Liver (tissue), 9 donors: ENCODE data around the gene KDM5C. TPM values are rescaled to one million over a fixed set of nuclear protein-coding genes. Genes with fewer than 3 reads are reported as not detected.

Experiments used
- DNase-seq: peaks from one replicate; pipeline ENCODE4 v3.0.0-alpha.2; 2017; ENCODE audit warnings: low spot score
- H3K27ac ChIP-seq, 2 donors: one replicate each; pipeline ENCODE4 v1.7.0; 2013; ENCODE audit warnings: inconsistent platforms in 2 of 2, low read length in 2 of 2, control low read depth in 1 of 2, low read depth in 1 of 2, mild to moderate bottlenecking in 1 of 2
- H3K27me3 ChIP-seq, 4 donors: one replicate each; pipeline versions ENCODE4 v1.6.1 to v1.7.0; 2013; ENCODE audit warnings: low read length in 3 of 4, inconsistent platforms in 1 of 4, mild to moderate bottlenecking in 1 of 4, moderate library complexity in 1 of 4; ENCODE audit not compliant: control insufficient read depth in 4 of 4, insufficient read depth in 4 of 4
- H3K36me3 ChIP-seq, 4 donors: one replicate each; pipeline versions ENCODE4 v1.6.1 to v1.7.0; 2013; ENCODE audit warnings: low read length in 3 of 4, mild to moderate bottlenecking in 3 of 4, low read depth in 1 of 4, moderate library complexity in 1 of 4; ENCODE audit not compliant: control insufficient read depth in 4 of 4, insufficient read depth in 3 of 4
- H3K4me1 ChIP-seq, 4 donors: one replicate each; pipeline versions ENCODE4 v1.6.1 to v1.7.0; 2013; ENCODE audit warnings: low read length in 3 of 4, mild to moderate bottlenecking in 3 of 4, moderate library complexity in 1 of 4; ENCODE audit not compliant: control insufficient read depth in 4 of 4, insufficient read depth in 4 of 4
- H3K4me3 ChIP-seq, 3 donors: one replicate each; pipeline versions ENCODE4 v1.6.1 to v1.7.0; 2013; ENCODE audit warnings: low read length in 3 of 3, control low read depth in 1 of 3, low read depth in 1 of 3, mild to moderate bottlenecking in 1 of 3
- H3K9ac ChIP-seq, 2 donors: one replicate each; pipeline ENCODE4 v1.7.0; 2013; ENCODE audit warnings: low read length in 2 of 2, mild to moderate bottlenecking in 2 of 2, moderate library complexity in 2 of 2, control low read depth in 1 of 2, low read depth in 1 of 2
- H3K9me3 ChIP-seq, 4 donors: one replicate each; pipeline versions ENCODE4 v1.6.1 to v1.7.0; 2013; ENCODE audit warnings: low read length in 3 of 4; ENCODE audit not compliant: control insufficient read depth in 4 of 4
- ATF3 ChIP-seq: IDR thresholded peaks from 2 replicates; pipeline ENCODE4 v1.6.1; 2016; ENCODE audit warnings: antibody characterized with exemption
- EGR1 ChIP-seq, 2 donors: IDR thresholded peaks; 2 replicates each; pipeline ENCODE4 v1.6.1; 2016 to 2018; ENCODE audit warnings: antibody characterized with exemption in 2 of 2, low read depth in 2 of 2
- FOXA2 ChIP-seq: IDR thresholded peaks from 2 replicates; pipeline ENCODE4 v1.6.1; 2016; ENCODE audit warnings: antibody characterized with exemption
- GABPA ChIP-seq, 2 donors: IDR thresholded peaks in 1 of 2; conservative IDR thresholded peaks in 1 of 2; 2 replicates each; pipeline ENCODE4 v1.6.1; 2016; ENCODE audit warnings: antibody characterized with exemption in 2 of 2, mild to moderate bottlenecking in 1 of 2, moderate library complexity in 1 of 2
- HNF4G ChIP-seq: IDR thresholded peaks from 2 replicates; pipeline ENCODE4 v1.6.1; 2016; ENCODE audit warnings: antibody characterized with exemption
- JUND ChIP-seq, 2 donors: IDR thresholded peaks; 2 replicates each; pipeline ENCODE4 v1.6.1; 2016; ENCODE audit warnings: antibody characterized with exemption in 2 of 2
- MAX ChIP-seq: IDR thresholded peaks from 2 replicates; pipeline ENCODE4 v1.6.1; 2016; ENCODE audit warnings: antibody characterized with exemption
- RAD21 ChIP-seq, 2 donors: IDR thresholded peaks; 2 replicates each; pipeline ENCODE4 v1.6.1; 2016; ENCODE audit warnings: antibody characterized with exemption in 2 of 2, mild to moderate bottlenecking in 2 of 2
- REST ChIP-seq: IDR thresholded peaks from 2 replicates; pipeline ENCODE4 v1.6.1; 2016; ENCODE audit warnings: antibody characterized with exemption, mild to moderate bottlenecking
- RXRA ChIP-seq, 2 donors: IDR thresholded peaks; 2 replicates each; pipeline ENCODE4 v1.6.1; 2017 to 2018; ENCODE audit warnings: antibody characterized with exemption in 2 of 2, mild to moderate bottlenecking in 1 of 2
- SP1 ChIP-seq: IDR thresholded peaks from 2 replicates; pipeline ENCODE4 v1.6.1; 2018; ENCODE audit warnings: antibody characterized with exemption, mild to moderate bottlenecking
- TAF1 ChIP-seq: conservative IDR thresholded peaks from 2 replicates; pipeline ENCODE4 v1.6.1; 2016; ENCODE audit warnings: antibody characterized with exemption, mild to moderate bottlenecking
- YY1 ChIP-seq: IDR thresholded peaks from 2 replicates; pipeline ENCODE4 v1.6.1; 2016; ENCODE audit warnings: antibody characterized with exemption, mild to moderate bottlenecking
- ZBTB33 ChIP-seq: IDR thresholded peaks from 2 replicates; pipeline ENCODE4 v1.6.1; 2016; ENCODE audit warnings: antibody characterized with exemption
- WGBS: extraction: QIAGEN DNeasy Blood & Tissue Kit; methylation state at CpG from one replicate; pipeline ENCODE4 v1.1.7; 2013; 5-methylcytosine and 5-hydroxymethylcytosine counted together
- polyA plus RNA-seq, 2 donors: library from polyadenylated mRNA; stranded (reverse) in 1 of 2; unstranded in 1 of 2; fragments of 200-250 nt in 1 of 2; fragments of >200 nt in 1 of 2; fragmentation: Nextera tagmentation in 1 of 2; extraction: Ambion mirVana in 1 of 2; gene quantifications; one replicate each; pipeline versions ENCODE4 v1.2.1 to v1.2.3, GENCODE V29; 2013 to 2015
- total RNA-seq, 2 donors: library from RNA; depleted of rRNA; stranded (reverse); fragments of >200 nt; gene quantifications; one replicate each; pipeline ENCODE4 v1.2.3, GENCODE V29; 2014
- donor health status: healthy.
- donor health status: healthy.
- donor health status: healthy.
- donor health status: healthy.
- donor health status: healthy.

KDM5C gene
- total and polyA plus RNA-seq, 4 donors, result 14.7 to 74.7 (median 27.0) TPM

GRCh38 chrX:53195401-53195800 lies 29.6 kb downstream of the KDM5C start:
- no peaks in the 10 kb centered on the region for H3K27me3 ChIP-seq
- TF ChIP-seq RAD21 (IDR thresholded peaks at IDR 0.05), result no peak
- no peak for TF ChIP-seq JUND (IDR thresholded peaks at IDR 0.05)
- TF ChIP-seq REST, result no peak
- TF ChIP-seq ATF3, result no peak
- TF ChIP-seq FOXA2, result no peak
- no peak for TF ChIP-seq EGR1 (IDR thresholded peaks at IDR 0.05; ENCODE audit: low read depth in 2 of 2)
- no peak for TF ChIP-seq HNF4G
- TF ChIP-seq GABPA (IDR thresholded peaks at IDR 0.05 in 1 of 2, conservative IDR thresholded peaks at IDR 0.05 in 1 of 2), result no peak
- no peak for TF ChIP-seq TAF1
- no peak for TF ChIP-seq YY1
- H3K27ac ChIP-seq, result no peak overlapping the region
- peaks cover 14 to 94% (median 56%) of the 10 kb centered on the region in 4 donors for H3K36me3 ChIP-seq
- H3K9me3 ChIP-seq, result no peaks in the 10 kb centered on the region
- H3K9ac ChIP-seq, result no peak overlapping the region
- no peaks in the 10 kb centered on the region for H3K4me1 ChIP-seq
- WGBS, result 92% methylated on average over 2 of the region's 2 CpGs
- no peak overlapping the region for H3K4me3 ChIP-seq
- no peak for DNase-seq

GRCh38 chrX:53194308-53194707 lies 30.7 kb downstream of the KDM5C start:
- 98% methylated on average over 16 of the region's 16 CpGs for WGBS
- no peak for DNase-seq
- peaks cover 14 to 90% (median 50%) of the 10 kb centered on the region in 4 donors for H3K36me3 ChIP-seq

GRCh38 chrX:53193093-53193492 lies 31.9 kb downstream of the KDM5C start:
- WGBS, result 96% methylated on average over 16 of the region's 16 CpGs
- no peaks in the 10 kb centered on the region for H3K27me3 ChIP-seq
- no peak overlapping the region for H3K4me3 ChIP-seq
- H3K36me3 ChIP-seq, result peaks cover 12 to 78% (median 41%) of the 10 kb centered on the region in 4 donors
- H3K9ac ChIP-seq, result no peak overlapping the region
- no peak for DNase-seq
- no peak overlapping the region for H3K27ac ChIP-seq
- no peak for TF ChIP-seq MAX
- TF ChIP-seq RAD21 (IDR thresholded peaks at IDR 0.05), result no peak
- no peak for TF ChIP-seq SP1
- TF ChIP-seq EGR1 (IDR thresholded peaks at IDR 0.05; ENCODE audit: low read depth in 2 of 2), result no peak
- TF ChIP-seq RXRA (IDR thresholded peaks at IDR 0.05), result no peak
- TF ChIP-seq ZBTB33, result no peak
- no peak for TF ChIP-seq ATF3
- H3K4me1 ChIP-seq, result no peaks in the 10 kb centered on the region
- no peaks in the 10 kb centered on the region for H3K9me3 ChIP-seq

More at GRCh38 chrX:53194308-53194707, 30.7 kb downstream of the KDM5C start:
- no peak overlapping the region for H3K27ac ChIP-seq
- TF ChIP-seq RAD21 (IDR thresholded peaks at IDR 0.05), result no peak
- no peaks in the 10 kb centered on the region for H3K27me3 ChIP-seq
- no peaks in the 10 kb centered on the region for H3K9me3 ChIP-seq
- H3K9ac ChIP-seq, result no peak overlapping the region
- H3K4me3 ChIP-seq, result no peak overlapping the region
- H3K4me1 ChIP-seq, result no peaks in the 10 kb centered on the region
